NCI-H1694 treated with DMSO at 0.1 percent for 48 hours (cell line): Measurements from ENCODE around the gene CDC45.
A peak's percentile ranks its signal among the peaks of the same experiment; 100 is the strongest.

ENCODE experiments used
- DNase-seq: peaks from one replicate; lab custom pipeline; 2025; lab: John Stamatoyannopoulos, UW

Gene CDC45

DNA sequence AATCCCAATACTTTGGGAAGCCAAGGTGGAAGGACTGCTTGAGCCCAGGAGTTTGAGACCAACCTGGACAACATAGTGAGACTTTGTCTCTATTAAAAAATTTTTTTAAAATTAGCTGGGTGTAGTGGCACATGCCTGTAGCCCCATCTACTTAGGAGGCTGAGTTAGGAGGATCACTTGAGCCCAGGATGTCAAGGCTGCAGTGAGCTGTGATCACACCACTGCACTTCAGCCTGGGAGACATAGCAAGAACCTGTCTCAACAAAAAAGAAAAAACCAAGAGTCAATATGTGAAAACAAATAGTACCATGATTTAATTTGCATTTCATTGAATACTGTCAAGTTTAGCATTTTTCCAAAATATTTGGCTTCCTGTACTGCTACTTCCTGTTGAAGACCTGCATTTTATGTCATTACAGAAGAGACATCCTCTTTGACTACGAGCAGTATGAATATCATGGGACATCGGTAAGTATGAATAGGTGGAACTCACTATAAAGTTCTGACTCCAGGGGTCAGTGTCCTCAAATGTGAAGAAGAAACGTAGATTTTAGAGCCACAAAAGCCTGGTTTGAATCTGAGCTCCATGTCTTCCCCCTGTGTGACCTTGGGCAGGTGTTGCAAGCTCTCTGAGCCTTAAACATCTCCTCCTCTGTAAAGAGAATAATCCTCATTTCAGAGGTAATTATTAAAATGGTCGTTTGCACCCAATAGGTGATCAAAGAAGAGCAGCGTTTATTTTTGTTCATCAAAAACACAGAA is 16.0 kb downstream of the CDC45 start:
- DNase-seq: peak; percentile 18

DNA sequence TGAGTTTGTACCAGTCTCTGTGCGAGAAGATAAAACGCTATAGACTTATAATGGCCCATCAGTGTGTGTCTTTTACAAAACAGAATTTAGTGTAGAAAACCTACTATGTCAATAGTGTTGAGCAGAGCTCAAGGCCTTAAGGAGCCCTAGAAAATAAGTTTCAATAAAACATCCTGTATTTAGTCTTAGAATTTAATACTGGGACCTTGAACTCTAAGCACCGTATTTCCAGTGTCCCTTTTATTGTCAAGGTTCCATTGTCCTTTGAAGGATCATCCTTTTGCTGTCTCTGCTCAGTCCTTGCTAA is 16.6 kb downstream of the CDC45 start:
- no peak for DNase-seq

DNA sequence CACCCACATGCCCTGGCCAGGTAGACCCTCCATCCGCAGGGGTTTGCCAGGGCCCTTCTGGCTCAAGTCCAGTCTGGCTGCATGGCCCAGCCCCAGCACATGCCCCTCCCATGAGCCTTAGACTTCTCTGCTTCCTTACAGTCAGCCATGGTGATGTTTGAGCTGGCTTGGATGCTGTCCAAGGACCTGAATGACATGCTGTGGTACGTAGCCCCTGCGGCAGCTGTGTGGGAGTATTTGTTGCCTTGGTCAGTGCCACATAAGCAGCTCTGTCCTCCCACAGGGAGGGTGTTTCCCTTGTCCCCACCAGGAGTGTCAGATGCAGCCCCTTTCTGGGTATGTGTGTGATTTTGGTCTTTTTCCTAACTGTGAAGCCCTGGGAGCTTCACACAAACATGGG is 17.5 kb downstream of the CDC45 start:
- DNase-seq: no peak

DNA sequence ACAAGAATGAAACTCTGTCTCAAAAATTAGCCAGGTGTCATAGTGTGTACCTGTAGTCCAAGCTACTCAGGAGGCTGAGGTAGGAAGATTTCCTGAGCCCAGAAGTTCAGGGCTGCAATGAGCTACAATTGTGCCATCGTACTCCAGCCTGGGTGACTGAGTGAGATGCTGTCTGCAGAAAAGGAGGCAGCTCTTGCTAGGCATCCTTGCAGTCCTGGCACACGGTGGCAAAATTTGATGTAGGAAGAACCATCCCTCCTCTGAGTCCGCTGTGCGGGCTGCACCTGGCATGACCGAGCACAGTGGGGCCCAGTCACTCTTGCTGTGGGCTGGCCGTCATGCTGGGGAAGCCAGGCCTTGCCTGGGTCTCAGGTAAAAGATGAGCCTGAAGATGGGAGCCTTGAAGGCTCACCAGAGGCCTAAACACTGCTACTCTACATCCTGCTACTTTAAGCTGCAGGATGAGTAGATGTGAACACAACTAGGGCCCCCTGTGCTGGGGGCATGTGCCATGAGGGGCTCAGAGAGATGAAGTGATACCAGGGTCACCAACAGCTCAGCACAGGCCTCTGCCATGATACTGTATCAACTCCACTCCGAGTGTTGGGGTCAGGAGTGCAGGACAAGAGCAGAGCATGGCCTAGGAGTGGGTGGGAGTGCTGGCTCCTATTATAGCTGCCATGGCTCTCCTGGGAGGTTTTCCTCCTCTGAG is 18.6 kb downstream of the CDC45 start:
- DNase-seq: no peak

DNA sequence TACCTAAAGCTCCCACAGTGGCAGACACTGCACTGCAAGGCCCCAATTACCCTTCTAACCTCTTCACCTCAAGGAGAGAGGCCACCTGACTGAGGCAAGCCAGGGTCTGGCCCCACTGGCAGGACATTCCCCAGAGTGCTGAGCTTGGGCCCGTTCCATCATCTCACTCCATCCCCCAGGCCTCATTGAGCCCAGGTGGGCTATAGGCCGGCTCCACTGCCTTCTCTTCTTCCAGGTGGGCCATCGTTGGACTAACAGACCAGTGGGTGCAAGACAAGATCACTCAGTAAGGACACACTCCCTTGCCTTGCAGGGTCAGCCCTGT is 19.1 kb downstream of the CDC45 start:
- DNase-seq: no peak

DNA sequence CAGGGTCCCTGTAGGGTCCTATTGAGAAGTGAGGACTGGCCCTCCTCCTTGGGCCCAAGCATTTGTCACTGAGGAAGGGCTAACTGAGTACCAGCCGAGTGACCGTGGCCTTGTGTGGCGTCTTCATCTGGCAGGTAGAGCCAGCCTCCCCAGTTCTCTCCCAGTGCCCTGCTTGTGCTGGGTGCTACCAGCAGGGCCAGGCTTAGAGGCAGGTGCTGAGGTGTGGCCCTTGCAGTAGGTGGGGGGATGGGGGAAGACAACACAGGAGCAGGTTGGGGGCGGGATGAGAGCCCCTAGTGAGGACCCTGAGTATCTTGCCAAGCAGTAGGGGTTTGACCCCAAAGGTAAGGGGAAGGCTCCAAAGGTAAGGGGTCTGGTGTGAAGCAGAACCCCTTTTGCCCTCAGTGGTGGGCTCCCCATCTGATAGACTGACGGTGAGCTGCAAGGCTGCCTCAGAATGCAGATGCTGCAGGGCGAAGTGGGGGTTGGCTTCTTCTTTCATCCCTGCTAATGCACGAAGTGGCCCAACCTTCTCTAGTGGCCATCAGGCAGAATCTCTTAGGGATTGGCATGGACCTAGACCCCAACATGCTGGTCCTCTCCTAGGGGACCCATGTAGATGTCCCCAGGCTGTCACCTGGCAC is 19.6 kb downstream of the CDC45 start:
- DNase-seq: no peak

DNA sequence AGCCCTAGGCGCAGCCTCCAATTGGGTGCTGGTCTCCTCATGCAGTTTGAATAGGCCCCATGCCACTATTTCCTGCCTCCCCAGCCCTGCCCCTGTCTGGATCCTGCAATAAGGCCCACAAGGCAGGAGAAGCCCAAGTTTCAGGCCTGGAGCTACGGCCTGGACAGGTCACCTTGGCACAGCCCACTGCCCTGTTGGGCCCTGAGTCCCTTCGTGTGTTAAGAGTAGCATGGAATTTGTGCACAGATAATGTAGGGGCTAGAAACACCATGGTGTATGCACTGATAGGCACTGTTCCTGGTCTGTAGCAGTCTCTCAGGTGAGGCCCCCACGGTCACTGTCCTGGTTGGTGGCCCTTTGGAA is 20.1 kb downstream of the CDC45 start:
- no peak for DNase-seq

DNA sequence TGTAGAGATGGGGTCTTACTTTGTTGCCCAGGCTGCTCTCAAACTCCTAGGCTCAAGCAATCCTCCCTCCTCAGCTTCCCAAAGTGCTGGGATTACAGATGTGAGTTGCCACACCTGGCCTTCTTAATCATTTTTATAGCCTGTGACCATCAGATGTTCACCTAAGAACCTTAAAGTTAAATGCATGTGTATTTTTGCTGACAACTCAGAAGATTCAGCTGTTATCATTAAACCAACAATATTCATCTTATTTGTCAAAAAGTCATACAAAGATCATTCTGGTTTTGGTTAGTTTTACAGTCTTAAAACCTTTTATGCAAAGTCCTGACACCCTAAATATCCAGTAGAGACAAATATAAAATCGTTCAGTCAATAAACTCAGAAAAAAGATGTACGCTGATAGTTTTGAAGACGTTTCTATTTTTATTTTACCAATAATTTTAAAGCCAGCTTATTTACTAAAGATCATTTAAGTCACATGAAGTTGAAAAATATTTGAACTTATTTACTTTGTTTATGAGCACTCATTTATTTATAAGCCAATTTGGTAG is 22.3 kb downstream of the CDC45 start:
- DNase-seq: no peak

DNA sequence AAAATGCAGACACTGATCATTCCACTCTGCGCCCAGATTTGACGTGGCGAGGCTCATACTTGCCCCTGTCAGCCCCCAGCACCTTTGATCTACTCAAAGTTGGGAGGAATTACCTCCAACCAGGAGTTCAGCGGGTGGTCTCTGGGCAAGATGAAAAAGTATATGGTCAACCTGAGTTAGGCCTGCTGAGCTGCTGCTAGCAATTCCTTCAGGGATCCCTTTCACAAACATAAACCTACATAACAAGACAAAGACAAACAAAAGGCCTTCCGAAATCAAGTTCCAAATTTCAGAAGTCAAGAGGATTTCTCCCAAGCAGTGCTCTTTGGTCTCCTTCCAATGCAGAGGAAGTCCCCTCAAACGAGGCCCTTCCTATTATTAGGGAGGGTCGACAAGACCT is 23.6 kb downstream of the CDC45 start:
- no peak for DNase-seq

DNA sequence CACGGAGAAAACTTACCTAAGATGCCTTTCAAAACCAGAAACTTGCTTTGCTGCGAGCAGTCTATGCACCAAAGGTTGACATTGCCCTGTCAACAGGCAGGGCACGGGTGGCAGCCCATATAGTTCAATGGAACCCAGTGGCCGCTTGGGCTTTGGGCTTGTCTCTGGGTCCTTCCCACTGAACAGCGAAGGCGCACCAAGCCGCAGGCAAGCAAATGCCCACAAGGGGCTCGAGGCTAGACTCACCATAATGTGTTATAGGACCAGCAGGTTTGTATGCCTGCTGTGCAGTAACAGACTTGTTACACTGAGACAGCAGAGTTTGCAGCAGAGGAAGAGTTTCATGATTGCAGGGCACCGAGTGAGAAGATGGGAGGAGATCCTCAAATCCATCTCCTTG is 24.1 kb downstream of the CDC45 start:
- DNase-seq: no peak

DNA sequence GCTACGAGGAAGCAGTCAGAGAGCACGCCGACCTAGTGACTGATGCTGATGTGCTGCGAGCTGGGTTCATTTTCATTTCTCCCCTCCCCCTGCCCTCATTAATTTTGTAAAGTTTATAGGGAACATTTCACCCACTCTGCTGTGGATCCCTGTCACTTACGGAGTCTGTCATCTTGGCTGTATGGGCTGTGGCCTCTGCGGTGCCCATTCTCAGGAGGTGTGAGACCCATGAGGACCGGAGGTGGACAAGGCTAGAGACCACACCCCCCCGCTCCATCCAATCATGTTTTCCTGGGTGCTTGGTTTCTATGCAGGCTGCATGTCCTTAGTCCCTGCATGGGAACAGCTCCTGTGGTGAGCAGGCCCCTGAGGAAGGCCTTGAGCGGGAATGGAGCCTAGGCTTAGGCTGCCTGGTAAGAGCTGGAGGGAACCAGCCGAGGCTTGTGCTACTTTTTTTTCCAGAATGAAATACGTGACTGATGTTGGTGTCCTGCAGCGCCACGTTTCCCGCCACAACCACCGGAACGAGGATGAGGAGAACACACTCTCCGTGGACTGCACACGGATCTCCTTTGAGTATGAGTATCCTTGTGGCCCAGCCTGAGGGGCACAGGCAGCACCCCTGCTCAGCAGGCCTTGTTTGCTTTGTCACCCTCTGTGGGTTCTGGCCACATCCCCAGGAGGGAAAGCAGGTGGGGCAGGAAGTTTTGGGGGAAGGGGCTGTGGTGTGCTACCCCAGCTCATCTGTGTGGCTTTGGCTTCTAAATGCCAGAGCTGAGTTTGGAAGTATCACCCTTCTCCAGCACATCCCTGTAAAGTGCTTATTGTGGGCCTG is 25.4 kb downstream of the CDC45 start:
- DNase-seq: no peak

DNA sequence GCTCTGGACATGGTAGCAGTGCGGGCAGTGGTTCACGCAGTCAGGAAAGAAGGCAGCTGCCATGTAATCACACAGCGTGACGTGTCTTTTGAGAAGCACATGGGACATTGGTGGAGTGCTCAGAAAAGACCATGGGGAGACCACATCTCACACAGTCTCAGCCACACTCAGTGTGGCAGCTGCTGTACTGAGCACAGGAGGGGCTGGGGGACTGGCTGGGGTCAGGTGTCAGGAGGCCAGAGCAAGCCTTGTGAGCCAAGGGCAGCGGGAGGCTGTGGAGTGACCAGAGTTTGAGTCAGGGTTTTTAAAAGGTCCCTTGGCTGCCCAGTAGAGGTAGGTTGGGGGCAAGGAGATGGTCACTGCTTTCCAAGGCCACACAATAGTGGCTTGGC is 26.0 kb downstream of the CDC45 start:
- no peak for DNase-seq

DNA sequence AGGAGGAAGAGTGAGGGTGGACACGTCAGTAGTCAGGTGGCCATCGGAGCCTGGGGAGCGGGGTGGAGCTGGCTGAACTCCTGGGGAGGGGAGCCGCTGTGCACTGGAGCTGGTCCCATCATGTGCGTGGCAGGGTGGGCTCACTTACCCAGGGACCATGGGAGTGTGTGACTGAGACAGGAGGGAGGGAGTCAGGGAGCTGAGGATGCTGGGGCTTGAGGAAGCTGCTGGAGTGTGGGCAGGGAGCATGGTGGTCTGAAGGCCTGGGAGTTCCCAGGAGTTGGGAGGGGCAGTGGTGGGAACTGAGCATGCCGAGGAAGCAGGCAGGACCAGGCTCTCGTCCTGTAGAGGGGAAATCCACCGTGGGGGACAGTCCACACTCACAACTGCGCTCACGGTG is 26.5 kb downstream of the CDC45 start:
- no peak for DNase-seq

DNA sequence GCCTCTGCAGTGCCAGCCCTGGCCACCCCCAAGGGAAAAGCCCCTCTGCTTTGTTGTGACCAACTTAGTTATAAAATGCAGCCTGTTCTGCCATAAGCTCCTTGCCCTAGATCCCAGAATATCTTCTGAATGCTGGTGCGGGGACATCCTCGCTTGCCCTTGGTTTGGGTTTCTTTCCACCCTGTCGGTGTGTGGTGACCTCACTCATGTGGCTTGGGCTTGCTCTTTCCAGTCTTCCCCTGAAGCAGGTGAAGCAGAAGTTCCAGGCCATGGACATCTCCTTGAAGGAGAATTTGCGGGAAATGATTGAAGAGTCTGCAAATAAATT is 27.8 kb downstream of the CDC45 start:
- DNase-seq: no peak

DNA sequence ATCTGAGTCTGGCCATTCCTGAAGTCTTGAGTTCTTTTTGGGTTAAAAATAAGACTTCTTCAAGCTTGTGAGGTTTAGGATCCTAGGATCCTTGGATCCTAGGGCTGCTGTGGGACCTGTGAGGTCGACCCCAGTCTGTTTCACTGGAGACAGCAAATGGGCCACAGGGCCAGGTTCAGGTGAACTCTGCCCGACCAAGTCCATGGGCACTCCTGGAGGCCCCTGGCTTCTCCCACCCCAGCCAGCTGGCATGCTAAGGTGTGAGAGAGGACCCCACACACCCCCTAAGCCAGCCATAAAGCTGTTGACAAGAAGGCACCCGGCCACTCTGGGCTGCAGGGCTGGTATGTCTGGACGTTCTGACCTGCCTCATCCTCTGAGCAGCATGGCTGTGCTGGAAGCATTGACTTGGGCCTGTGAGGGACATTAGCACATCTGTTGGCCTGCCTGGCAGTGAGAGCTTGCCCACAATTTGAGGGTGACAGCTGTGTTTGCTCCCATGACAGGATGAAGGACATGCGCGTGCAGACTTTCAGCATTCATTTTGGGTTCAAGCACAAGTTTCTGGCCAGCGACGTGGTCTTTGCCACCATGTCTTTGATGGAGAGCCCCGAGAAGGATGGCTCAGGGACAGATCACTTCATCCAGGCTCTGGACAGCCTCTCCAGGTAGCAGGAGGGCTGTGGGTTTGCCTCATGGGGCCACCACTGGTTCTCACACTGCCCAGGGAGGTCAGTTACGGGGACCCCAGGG is 28.5 kb downstream of the CDC45 start:
- no peak for DNase-seq

DNA sequence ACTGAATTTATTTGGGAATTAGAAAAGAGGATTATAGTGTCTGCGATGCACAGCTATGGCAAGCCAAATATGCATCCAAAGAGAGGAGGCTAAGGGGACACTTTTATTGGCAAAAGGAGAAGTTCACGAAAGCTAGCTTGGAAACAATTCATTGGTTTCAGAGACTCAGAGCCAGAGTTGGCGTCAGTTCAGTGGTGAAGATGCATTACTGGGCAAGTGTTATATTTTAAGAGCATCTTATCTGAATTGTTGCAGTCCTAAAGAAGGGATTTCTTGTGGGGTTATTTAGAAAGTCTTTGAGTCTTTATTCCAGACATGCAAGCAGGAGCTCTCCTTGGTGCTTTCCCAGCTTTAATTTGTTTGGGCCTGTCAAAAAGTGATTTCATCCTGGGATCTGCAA is 29.5 kb downstream of the CDC45 start:
- no peak for DNase-seq

DNA sequence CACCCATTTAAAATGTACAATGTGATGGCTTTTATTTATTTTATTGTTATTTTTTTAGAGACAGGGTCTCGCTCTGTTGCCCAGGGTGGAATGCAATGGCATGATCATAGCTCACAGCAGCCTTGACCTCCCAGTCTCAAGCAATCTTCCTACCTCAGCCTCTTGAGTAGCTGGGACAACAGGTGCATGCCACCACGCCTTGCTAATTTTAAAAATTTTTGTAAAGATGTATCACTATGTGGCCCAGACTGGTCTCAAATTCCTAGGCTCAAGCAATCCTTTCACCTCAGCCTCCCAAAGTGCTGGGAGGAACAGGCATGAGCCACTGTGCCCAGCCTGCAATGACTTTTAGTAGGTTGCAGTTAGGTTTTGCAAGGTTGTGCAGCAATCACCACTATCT is 30.2 kb downstream of the CDC45 start:
- no peak for DNase-seq

DNA sequence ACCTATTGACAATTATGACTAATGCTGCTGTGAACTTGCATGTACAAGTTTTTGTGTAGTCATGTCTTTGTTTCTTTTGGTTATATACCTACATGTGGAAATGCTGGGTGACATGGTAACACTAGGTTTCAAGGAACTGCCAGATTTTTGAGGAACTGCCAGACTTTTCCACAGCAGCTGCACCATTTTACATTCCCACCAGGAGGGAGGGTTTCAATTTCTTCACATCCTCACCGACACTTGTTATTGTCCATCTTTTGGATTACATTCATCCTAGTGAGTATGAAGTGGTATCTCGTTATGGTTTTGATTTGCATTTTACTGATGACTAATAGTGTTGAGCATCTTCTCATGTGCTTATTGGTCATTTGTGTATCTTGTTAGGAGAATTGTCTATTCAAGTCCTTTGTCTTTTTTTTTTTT is 31.2 kb downstream of the CDC45 start:
- DNase-seq: no peak

DNA sequence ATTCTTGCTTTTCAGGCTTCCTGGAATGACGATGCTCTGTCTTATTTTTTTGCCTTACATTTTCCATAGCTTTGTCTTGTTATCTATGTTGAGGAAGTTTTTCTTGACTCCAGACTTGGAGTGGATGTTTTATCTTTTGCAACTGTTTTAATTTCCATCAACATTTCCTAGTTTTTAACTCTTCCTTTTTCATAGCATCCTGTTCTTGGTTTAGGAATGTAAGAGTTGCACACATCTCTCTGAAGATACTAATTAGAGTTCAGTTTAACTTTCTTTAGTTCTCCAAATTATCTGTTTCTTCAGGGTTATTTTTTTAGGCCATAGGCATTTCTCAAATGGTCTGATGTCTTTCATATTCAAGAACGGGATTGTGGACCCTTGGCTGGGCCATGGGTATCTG is 34.1 kb downstream of the CDC45 start:
- no peak for DNase-seq

DNA sequence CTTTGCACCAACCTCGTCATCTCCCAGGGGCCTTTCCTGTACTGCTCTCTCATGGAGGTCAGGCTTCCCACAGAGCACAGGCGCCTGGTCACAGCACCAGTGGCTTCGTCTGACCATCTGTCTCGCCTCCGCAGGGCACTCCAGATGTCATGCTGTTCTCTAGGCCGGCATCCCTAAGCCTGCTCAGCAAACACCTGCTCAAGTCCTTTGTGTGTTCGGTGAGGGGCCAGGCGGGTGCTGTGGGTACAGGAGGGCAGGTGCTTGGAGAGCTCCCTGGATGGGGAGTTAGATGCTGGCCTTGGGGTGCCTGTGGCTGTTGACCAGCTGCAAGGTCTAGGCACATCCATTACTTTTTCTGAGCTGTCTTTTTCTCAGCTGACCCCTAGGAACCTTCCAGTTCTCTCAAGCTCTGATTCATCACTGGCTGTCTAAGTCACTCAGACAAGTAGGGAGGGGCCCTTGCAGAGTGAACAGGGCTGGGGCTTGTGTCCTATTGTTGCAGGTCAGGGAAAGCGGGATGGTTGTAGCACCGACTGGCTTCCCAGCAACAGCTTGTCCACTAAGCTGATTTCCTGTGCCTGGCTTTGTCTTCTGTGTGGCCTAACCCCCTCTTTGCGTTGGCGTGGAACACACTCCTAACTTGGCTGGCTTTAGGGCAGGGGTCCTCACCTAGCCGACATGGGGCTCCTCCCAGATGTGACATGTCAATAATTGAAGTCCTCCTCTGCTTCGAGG is 35.3 kb downstream of the CDC45 start:
- DNase-seq: peak; percentile 1

DNA sequence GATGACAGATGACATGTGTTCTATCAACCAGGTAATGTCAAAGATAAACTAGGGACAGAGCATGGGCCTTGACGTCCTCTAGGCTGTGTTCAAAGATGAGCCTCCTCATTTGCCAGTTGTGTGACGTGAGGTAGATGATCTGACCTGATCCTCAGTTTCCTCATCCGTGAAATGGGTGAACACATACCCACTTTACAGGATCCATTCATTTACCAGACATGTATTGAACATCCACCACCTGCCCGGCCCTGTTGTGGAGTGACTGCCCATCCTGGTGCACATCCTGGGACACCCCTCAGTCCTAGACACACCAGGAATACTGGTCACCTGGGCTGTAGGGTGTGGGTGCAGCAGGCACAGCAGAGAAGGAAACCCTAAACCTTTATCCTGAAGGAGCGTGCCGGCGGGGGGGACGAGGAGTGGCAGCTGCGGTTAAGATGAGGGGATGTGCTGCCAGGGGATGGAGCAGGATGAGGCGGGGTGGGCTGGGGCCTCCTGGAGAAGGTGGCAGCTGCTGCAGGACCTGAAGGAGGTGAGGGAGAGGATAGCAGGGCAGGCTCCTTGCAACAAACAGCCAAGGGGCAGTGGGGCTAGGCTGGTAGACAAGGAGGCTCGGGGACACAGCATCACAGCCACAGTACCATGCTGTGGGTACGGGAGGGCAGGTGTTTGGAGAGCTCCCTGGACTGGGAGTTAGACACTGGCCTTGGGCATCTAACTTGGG is 36.1 kb downstream of the CDC45 start:
- DNase-seq: no peak
